GM12872 (cell line): ENCODE data around the gene ACKR3.
A peak's percentile ranks its signal among the peaks of the same experiment; 100 is the strongest.

Experiments
- TF ChIP-seq, protein P1 (sequence below): IDR thresholded peaks from 3 replicates; pipeline ENCODE4 v1.5.1; 2011; ENCODE audit warnings: low read depth, mild to moderate bottlenecking, low read length, moderate library complexity; ENCODE audit not compliant: insufficient read depth

ACKR3 gene

DNA sequence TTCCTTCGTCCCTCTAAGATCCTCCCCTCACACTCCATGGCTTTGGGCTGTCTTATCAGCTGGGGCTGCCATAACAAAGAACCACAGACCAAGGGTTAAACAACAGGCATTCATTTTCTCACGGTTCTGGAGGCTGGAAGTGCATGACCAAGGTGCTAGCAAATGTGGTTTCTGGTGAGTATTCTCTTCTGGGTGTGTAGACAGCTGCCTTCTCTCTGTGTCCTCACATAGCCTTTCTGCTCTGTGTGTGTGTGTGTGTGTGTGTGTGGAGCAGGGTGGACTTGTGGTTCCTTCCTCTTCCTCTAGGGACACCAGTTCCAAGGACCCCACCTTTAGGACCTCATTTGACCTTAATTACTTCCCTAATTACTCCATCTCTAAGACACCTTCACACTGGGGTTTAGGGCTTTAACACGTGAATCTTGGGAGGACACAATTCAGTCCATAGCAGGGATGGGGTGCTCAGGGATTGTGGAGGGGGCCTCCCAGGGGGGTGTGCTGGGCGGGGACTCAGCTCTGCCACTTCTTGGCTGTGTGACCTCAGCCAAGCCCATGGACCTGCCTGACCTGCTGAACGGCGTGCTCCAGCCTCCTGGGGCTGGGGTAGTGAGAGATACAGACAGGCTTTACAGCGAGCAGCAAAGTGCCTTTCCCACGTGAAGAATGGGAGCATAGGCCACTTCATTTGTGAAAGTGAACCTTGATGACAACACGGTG is 38.0 kb downstream of the ACKR3 start:
- TF ChIP-seq, protein P1, sequence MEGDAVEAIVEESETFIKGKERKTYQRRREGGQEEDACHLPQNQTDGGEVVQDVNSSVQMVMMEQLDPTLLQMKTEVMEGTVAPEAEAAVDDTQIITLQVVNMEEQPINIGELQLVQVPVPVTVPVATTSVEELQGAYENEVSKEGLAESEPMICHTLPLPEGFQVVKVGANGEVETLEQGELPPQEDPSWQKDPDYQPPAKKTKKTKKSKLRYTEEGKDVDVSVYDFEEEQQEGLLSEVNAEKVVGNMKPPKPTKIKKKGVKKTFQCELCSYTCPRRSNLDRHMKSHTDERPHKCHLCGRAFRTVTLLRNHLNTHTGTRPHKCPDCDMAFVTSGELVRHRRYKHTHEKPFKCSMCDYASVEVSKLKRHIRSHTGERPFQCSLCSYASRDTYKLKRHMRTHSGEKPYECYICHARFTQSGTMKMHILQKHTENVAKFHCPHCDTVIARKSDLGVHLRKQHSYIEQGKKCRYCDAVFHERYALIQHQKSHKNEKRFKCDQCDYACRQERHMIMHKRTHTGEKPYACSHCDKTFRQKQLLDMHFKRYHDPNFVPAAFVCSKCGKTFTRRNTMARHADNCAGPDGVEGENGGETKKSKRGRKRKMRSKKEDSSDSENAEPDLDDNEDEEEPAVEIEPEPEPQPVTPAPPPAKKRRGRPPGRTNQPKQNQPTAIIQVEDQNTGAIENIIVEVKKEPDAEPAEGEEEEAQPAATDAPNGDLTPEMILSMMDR = peak; percentile 33; the same call in 1 of the 3 replicates

DNA sequence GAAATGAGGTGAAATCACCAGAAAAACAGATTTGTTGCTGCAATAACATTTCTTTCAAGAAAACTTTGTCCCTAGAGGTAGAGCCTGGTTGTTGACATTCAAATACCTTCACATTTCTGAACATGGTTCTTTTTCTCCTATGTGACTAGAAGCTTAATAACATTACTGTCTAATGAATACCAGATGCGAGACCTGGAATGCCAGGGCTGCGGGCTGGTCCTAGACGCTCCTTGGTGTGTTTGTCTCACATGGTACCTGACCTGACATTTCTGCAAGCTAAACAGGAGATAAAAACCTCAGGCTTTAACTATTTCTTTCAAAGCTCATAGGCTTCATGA is 38.5 kb downstream of the ACKR3 start:
- TF ChIP-seq, protein P1 = no peak

DNA sequence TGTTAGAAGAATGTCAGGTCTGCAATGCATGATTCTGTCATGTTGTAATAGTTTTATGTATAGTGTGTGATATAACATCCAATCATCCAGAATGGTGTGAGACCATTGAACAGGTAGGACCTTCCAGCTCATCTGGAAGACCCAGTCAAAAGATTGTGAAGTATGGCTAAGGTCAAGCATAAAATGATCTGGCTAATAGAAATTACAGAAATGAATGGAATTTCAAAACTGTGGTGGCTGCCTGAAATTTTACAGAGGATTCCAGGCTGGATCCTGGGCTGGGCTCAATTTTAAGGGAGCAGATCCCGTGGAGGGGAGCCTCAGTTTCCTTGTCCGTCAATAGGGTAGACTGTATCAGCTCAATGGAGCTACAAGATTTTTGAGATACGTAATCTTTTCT is 39.1 kb downstream of the ACKR3 start:
- TF ChIP-seq, protein P1 = no peak

DNA sequence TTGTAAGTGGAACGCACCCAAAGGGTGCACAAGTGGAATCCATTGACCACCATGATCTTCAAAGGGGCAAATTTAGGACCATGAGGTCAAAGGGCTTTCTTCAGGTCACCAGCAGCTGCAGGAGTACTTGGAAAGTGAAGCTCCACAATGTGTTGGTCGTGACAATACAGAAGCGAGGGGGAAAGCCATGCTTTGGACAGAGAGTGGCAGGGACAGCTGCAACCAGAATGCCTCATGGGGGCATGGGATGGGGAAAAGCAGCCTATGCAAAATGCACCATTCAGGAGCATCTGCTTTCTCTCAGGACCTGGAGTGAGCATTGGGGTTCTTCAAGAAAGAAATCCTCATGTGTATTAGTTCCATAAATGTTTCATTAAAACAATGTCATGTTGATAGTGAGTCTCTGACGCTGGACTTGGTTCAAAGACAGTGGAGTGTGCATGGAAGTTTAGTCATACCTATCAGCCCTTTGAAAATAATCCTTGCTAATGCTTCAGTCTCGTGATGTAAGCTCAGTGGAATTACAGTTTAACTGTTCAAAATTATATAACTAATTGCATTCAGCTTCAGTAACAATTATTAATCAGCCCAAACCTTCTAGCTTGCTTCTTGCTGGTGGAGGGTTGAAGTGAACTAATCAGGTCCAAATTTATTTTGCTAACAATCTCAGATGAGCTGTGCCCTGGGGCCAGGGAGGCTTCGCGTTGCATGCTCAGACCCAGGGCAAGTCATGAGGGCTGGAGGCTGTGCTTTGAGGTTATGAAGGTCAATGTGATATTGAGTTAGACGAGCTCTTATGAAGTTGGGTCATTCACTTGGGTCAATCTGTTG is 41.6 kb downstream of the ACKR3 start:
- TF ChIP-seq, protein P1 = no peak

DNA sequence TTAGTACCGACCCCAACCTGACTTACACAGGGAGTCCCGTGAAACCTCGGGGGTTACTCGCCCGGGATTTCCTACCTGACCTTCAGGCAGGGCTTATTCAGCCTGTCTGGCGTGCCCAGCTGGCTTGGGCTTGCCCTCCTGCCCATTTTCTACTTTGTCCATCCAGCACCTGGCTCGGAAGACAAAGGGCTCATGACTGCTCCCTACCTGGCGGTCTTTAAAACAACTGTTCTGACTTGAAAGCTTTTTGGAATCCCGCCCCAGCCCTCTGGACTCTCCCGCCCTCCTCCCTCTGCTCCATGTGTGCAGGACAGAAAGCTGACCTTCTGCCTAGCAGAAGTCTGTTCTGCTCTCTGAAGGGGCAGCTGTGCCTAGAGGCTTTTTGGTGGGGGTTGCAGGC is 43.1 kb downstream of the ACKR3 start:
- TF ChIP-seq, protein P1 = no peak

DNA sequence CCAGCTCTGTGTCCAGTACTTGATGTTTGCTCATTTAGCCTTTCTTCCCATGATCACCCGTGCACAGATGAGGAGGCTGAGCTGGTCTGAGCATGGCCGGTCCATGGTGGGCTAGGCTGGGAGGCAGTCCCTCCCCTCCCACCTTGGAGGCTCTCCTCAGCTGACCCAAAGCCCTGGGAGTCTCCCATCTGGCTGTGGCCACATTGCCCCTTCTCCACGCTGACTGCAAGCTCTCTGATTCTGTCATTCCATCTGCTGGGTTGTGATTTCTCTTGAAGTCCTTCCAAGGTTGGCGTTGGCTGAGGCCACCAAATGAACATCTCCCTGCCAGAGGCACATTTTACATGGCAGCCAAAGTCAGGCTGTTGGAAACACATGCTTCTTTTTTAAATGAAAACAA is 44.0 kb downstream of the ACKR3 start:
- TF ChIP-seq, protein P1 = no peak

DNA sequence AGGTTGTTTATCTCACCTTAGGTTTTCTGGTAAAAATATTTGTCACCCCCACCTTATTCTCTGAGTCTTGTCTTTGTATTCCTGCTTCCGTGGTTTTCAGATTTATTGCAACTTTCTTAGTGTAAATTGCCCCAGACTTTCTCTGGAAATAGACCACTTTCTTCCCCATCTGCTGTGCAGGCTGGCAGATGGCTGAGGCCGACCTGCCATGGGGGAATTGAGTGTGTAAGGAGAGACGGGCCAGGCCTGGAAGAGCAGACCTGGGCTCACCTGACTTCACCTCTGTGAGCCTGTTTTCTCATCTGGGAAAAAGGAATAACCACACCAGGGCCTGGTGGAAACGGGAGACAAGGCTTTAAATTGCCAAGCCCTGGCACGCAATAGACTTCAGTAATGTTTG is 44.9 kb downstream of the ACKR3 start:
- TF ChIP-seq, protein P1 = no peak
